ENCODE data around the gene TBC1D22A. TPM values are rescaled to one million over a fixed set of nuclear protein-coding genes. Genes with fewer than 3 reads are reported as not detected.

TBC1D22A gene
- total RNA-seq, 4 donors from 2014 or later: 9.2 to 45.3 (median 22.8) TPM

DNA sequence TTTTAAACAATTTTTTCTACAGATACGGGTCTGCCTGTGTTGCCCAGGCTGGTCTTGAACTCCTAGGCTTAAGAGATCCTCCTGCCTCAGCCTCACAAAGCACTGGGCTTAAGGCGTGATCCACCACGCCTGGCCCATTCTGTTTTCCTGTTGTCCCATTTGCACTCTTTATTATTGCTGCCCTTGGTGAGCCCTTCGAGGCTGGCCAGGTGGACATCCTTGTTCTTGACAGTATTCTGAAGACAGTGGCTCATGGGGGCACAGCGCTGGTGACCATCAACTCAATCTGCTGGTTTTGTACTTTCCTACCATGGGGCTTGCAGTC lies 35.6 kb downstream of the TBC1D22A start:
- intact Hi-C loops (cut with DNase I; ENCODE audit: low total_unique reads): no loop called here
- no peaks in the 10 kb centered on the region for H3K27me3 ChIP-seq
- no peaks in the 10 kb centered on the region for H3K36me3 ChIP-seq
- H3K4me3 ChIP-seq: no peak overlapping the region
- no peak for DNase-seq
- H3K9me3 ChIP-seq: no peaks in the 10 kb centered on the region
- no peaks in the 10 kb centered on the region for H3K4me1 ChIP-seq
- TF ChIP-seq, protein P1, sequence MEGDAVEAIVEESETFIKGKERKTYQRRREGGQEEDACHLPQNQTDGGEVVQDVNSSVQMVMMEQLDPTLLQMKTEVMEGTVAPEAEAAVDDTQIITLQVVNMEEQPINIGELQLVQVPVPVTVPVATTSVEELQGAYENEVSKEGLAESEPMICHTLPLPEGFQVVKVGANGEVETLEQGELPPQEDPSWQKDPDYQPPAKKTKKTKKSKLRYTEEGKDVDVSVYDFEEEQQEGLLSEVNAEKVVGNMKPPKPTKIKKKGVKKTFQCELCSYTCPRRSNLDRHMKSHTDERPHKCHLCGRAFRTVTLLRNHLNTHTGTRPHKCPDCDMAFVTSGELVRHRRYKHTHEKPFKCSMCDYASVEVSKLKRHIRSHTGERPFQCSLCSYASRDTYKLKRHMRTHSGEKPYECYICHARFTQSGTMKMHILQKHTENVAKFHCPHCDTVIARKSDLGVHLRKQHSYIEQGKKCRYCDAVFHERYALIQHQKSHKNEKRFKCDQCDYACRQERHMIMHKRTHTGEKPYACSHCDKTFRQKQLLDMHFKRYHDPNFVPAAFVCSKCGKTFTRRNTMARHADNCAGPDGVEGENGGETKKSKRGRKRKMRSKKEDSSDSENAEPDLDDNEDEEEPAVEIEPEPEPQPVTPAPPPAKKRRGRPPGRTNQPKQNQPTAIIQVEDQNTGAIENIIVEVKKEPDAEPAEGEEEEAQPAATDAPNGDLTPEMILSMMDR (IDR thresholded peaks at IDR 0.05): no peak
- TF ChIP-seq POLR2A (IDR thresholded peaks at IDR 0.05): no peak
- no peak overlapping the region for H3K27ac ChIP-seq

DNA sequence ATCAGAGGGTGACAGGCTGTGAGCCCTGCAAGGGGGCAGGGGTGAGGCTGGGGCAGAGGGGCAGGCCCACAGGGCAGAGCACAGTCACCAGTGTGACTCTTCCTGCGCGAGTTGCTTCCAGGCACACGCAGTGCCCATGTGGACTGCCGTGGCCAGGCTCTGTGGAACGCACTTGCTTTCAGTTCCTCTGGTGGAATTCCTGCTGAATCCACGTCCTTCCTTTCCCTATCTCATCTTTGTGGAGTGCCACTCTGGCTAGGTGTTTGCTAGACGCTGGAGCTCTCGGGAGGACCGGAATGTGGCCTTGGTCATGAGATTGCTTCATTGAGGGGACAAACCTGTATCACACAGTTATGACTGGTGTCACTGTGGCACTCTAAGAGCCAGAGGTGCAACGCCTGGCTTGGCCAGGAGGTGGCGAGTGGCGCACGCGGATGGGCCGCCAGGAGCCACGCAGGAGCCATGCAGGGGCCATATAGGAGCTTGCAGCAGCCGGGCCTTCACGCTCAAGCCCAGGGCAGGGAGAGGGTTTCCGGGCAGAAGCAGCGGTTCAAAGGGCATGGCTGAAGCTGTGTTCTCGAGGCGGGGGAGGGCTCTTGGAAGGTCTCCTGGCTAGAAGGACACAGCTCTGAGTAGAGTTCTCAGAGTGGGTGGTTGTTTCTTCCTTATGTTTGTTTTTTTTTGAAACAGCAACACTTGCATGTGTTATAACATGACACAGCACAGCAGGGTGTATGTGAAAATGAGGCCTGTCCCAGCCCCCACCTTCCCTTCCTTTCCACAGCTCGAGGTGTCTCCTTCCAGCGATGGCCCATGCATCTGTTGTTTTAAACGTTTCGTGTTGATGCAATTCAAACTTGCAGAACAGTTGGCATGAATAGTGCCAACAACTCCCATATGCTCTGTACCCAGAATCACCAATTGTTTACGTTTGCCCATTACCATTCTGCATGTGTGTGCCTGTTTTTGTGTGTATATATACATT lies 36.2 kb downstream of the TBC1D22A start:
- no peaks in the 10 kb centered on the region for H3K36me3 ChIP-seq
- DNase-seq: peak; percentile 55 to 74
- H3K9me3 ChIP-seq: no peaks in the 10 kb centered on the region
- intact Hi-C loops (cut with DNase I; ENCODE audit: low total_unique reads): no loop called here
- no peak overlapping the region for H3K27ac ChIP-seq
- no peaks in the 10 kb centered on the region for H3K27me3 ChIP-seq
- no peak overlapping the region for H3K4me3 ChIP-seq
- no peaks in the 10 kb centered on the region for H3K4me1 ChIP-seq
- TF ChIP-seq, protein P1 (IDR thresholded peaks at IDR 0.05): peak; percentile 91 to 95 (median 94)
- no peak for TF ChIP-seq POLR2A (IDR thresholded peaks at IDR 0.05)

DNA sequence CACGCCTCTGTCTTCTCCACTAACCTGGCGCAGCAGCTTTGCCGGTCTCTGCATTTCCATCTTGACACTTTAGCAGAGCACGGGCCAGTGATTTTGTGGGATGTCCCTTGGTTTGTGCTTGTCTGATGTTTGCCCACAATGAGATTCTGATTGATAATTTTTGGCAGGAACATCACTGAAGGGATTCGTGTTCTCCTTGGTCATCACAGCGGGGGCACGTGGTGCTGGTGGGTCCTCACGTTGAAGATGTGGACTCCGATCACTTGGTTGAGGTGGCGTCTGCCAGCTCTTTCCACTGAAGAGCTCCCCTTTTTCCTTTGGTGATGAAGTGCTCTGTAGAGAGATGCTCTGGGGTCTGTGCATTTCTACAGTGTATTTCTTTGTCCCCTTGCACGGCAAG lies 37.2 kb downstream of the TBC1D22A start:
- H3K36me3 ChIP-seq: no peaks in the 10 kb centered on the region
- H3K4me3 ChIP-seq: no peak overlapping the region
- H3K27ac ChIP-seq: no peak overlapping the region
- DNase-seq: no peak
- TF ChIP-seq, protein P1 (IDR thresholded peaks at IDR 0.05): no peak
- no peak for TF ChIP-seq POLR2A (IDR thresholded peaks at IDR 0.05)
- no peaks in the 10 kb centered on the region for H3K4me1 ChIP-seq
- no peaks in the 10 kb centered on the region for H3K9me3 ChIP-seq
- intact Hi-C loops (cut with DNase I; ENCODE audit: low total_unique reads): no loop called here
- H3K27me3 ChIP-seq: no peaks in the 10 kb centered on the region

DNA sequence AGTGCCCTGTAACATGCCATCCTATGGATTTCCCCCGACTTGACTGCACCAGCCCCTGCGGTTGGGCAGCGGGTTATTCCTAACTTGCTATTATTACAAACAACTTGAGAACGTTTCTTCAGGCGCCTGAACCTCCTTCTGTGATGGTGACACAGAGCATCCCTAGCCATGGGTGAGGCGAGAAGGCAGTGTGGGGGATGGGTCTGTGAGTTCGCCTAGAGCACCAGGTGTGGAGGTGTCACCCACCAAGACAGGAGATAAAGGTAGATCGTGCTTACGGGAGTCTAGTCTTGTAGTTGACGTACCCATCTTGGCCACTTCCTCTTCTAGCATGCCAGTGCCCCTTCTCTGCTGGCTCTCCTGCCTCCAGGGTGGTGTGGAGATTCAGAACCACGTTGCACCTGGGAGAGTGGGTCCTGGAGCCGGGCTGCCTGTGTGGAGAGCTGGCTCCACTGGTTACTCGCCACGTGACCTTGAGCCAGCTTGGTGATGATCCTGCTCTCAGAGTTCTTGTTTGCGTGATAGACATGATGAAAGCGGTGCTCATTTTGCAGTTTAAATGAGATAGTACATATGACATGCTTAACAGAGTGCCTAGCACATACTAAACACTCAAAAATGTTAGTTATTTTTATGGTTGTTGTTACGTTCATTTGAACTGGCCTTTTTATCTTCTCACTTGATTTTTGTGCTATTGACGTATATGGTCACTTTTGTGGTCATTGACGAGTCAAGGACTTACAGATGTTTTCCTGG lies 37.8 kb downstream of the TBC1D22A start:
- no peak for TF ChIP-seq POLR2A (IDR thresholded peaks at IDR 0.05)
- TF ChIP-seq, protein P1 (IDR thresholded peaks at IDR 0.05): no peak
- Histone ChIP-seq H3K27ac (no peak overlapping the region), H3K36me3 (no peaks in the 10 kb centered on the region), H3K4me1 (no peaks in the 10 kb centered on the region), H3K4me3 (no peak overlapping the region), H3K9me3 (no peaks in the 10 kb centered on the region), H3K27me3 (no peaks in the 10 kb centered on the region)
- no peak for DNase-seq
- intact Hi-C loops (cut with DNase I; ENCODE audit: low total_unique reads): no loop called here

DNA sequence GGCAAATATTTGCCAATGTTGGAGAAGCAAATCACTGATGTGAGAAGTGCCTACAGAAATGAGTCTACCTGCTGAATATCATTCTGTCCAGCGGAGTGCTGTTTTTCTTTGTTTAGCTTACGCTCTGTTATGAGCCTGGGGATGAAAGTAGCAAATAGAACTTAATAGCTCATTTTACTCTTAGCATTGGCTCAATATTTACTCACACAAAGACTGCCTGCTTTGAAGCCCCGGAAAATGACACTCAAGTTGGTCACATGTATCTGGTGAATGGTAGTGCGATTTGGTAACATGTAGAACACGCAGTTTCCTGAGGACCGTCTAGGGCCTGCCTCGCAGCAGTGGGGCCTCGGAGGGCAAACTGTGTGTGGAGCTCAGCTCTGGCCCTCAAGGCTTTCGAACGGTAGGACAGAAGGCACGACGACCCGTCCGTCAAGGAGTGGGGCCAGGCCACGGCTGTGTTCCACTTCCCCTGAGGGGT lies 38.9 kb downstream of the TBC1D22A start:
- Histone ChIP-seq H3K9me3 (no peaks in the 10 kb centered on the region), H3K36me3 (no peaks in the 10 kb centered on the region), H3K4me3 (no peak overlapping the region), H3K27me3 (no peaks in the 10 kb centered on the region), H3K27ac (no peak overlapping the region), H3K4me1 (no peaks in the 10 kb centered on the region)
- intact Hi-C loops (cut with DNase I; ENCODE audit: low total_unique reads): no loop called here
- TF ChIP-seq POLR2A (IDR thresholded peaks at IDR 0.05): no peak
- TF ChIP-seq, protein P1 (IDR thresholded peaks at IDR 0.05): no peak
- no peak for DNase-seq
